22Rv1 (cell line): ENCODE data around the gene ADRA1B.
A peak's percentile ranks its signal among the peaks of the same experiment; 100 is the strongest.

Experiments
- CTCF ChIP-seq: fragments of 450-650 bp; IDR thresholded peaks from 2 replicates; pipeline ENCODE4 v1.5.1; 2017; ENCODE audit warnings: mild to moderate bottlenecking
- ZFX ChIP-seq: fragments of 450-650 bp; IDR thresholded peaks from 2 replicates; pipeline ENCODE4 v1.6.1; 2017; ENCODE audit warnings: antibody characterized with exemption, borderline replicate concordance

DNA sequence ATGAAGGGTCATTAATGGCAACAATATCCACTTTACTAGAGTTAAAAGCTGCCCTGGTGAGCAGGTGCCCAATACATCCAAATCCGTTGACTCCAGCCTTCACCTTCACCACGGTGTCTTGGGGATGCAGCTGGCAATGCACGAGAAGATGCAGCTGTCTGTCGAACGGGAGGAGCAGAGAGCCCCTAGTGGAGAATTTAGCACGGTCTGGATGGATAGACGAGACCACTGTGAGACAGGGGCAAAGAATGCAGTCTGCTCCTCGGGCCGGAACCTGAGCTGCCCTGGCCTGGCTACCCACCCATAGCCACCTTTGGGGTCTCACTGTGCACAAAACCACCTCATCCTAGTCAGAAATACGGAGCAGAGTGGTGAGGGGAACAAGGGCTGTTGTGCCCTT is 35.1 kb downstream of the ADRA1B start:
- TF ChIP-seq CTCF (0 out of 2 replicates have a peak, but pooled peaks have one; percentile 21), ZFX (no peak)
